Neural progenitor cell (in vitro differentiated cells): Measurements from ENCODE around the gene EPHB2.

Source experiments
- EZH2 ChIP-seq: fragments of 200-600 bp; sonication (generic); IDR thresholded peaks from 2 replicates; pipeline ENCODE4 v1.6.1; 2017; ENCODE audit warnings: antibody characterized with exemption, mild to moderate bottlenecking, moderate library complexity
- EZH2phosphoT487 ChIP-seq: fragments of 200-600 bp; sonication (generic); IDR thresholded peaks from 2 replicates; pipeline ENCODE4 v1.6.1; 2017; ENCODE audit warnings: antibody characterized with exemption
- TF ChIP-seq, protein P1 (sequence below): fragments of 200-600 bp; sonication (generic); IDR thresholded peaks from 2 replicates; pipeline ENCODE4 v1.5.1; 2017; ENCODE audit warnings: antibody characterized with exemption, mild to moderate bottlenecking

DNA sequence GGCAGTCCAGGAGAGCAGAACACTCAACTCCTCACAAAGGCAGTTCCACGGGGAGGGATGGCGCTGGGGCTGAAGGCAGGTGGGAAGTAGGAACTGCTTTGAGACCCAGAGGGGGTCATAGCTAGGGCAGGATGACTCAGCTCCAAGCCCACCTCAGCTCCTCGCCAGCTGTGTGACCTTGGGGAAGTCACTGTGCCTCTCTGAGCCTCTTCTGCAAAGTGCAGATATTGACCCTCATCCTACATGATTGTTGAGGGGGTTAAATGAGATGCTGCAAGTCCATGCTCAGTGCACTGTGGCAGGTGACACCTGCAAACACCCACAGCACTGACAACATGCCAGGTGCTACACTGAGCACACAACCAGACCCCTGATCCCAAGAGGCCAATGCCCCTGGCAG lies 168.8 kb downstream of the EPHB2 start:
- TF ChIP-seq, protein P1, sequence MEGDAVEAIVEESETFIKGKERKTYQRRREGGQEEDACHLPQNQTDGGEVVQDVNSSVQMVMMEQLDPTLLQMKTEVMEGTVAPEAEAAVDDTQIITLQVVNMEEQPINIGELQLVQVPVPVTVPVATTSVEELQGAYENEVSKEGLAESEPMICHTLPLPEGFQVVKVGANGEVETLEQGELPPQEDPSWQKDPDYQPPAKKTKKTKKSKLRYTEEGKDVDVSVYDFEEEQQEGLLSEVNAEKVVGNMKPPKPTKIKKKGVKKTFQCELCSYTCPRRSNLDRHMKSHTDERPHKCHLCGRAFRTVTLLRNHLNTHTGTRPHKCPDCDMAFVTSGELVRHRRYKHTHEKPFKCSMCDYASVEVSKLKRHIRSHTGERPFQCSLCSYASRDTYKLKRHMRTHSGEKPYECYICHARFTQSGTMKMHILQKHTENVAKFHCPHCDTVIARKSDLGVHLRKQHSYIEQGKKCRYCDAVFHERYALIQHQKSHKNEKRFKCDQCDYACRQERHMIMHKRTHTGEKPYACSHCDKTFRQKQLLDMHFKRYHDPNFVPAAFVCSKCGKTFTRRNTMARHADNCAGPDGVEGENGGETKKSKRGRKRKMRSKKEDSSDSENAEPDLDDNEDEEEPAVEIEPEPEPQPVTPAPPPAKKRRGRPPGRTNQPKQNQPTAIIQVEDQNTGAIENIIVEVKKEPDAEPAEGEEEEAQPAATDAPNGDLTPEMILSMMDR, result no peak
- no peak for TF ChIP-seq EZH2
- TF ChIP-seq EZH2phosphoT487, result no peak
